GM21737 (cell line): ENCODE measurements around the gene MED27.

Experiments
- ATAC-seq: cut with Tn5 transposase; IDR thresholded peaks from one replicate; pipeline ENCODE4 v1.9.1; 2021; ENCODE audit warnings: mild to moderate bottlenecking, moderate library complexity; ENCODE audit not compliant: unreplicated experiment

MED27 gene, protein sequence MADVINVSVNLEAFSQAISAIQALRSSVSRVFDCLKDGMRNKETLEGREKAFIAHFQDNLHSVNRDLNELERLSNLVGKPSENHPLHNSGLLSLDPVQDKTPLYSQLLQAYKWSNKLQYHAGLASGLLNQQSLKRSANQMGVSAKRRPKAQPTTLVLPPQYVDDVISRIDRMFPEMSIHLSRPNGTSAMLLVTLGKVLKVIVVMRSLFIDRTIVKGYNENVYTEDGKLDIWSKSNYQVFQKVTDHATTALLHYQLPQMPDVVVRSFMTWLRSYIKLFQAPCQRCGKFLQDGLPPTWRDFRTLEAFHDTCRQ

DNA sequence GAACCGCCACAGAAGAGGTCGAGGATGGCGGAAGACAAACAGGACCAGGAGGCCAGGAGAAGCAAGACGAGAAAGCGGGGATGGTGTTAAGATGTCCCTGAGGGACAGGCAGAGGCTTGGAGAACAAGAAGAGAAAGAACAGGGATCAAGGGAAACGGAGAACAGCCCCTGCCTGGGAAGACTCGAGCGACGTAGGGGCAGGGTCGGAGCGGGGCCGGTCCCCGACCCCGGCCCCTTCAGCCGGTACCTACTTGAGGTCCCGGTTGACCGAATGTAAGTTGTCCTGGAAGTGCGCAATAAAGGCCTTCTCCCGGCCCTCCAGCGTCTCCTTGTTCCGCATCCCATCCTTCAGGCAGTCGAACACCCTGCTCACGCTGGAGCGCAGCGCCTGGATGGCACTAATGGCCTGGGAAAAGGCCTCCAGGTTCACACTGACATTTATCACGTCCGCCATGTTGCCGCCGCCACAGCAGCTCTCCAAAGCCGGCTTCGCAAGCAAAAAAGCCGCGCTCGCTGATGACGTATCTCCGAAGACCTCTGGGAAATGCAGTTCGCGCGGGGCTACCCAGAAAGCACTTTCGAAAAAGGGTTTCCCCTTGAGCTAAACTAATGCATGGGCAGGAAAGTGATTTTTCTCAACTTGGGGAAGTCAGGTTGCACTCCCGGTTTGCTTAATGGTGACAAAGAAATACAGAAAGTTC is at the start of gene MED27:
Gene MED27 (minus strand): TSS at position 477 of the 701 bp plus-strand sequence. CDS start 23 bp downstream, at position 454.
- peak; percentile 82 for ATAC-seq

DNA sequence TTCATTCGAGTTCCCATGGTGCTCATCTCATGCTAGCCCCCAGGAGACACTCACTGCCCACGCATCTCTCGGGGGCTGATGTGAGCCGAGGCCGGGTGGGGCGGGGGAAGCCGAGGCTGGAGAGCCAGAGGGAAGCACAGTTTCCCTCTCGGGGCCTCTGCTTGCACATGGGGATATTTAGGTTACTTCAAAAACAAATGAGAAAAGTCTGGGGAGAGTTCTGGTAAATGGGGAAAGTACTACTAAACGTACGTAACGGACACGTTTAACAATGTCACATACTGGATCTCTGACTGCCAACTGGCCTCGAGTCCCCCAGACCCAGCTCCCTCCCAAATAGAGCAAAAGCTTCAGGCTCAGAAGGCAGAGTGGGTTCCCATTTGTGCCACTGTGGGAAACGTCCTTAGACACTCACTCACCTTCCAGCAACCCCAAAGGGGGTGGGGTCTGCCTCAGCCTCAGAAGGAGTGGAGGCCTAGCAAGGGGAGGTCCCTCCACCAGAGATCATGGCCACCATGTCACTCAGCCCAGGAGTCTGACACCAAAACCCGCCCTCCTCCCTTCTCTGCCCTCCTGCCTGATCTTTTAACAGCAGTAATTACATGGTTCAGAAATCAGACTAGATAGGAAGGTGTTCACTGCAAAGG is 48.3 kb upstream of the MED27 start:
- ATAC-seq, result no peak

DNA sequence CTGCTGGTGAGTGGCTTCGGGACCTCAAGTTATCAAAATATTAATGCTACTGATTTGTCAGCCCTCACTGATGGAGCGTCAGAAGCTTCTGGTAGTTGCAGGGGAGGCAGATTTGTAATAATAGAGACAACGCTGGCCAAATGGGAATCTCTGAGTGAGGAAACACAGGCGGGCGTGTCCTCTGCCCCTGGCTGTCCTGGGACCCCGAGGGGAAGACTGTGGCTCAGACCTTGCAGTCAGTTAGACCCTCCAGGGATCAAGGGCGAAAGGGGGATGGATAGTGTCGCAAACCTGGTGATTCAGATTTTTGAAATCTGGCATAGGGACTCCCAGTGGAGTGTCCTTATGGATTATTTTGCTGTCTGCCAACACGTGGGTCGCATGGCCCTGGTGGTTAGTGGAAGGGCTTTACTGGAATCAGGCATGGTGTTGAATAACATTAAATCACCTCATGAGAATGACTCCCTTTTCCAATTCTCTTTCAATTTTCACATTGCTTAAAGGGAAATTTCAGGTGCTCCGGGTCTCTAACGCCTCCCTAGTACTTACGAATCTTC is 47.1 kb upstream of the MED27 start:
- ATAC-seq, result no peak

DNA sequence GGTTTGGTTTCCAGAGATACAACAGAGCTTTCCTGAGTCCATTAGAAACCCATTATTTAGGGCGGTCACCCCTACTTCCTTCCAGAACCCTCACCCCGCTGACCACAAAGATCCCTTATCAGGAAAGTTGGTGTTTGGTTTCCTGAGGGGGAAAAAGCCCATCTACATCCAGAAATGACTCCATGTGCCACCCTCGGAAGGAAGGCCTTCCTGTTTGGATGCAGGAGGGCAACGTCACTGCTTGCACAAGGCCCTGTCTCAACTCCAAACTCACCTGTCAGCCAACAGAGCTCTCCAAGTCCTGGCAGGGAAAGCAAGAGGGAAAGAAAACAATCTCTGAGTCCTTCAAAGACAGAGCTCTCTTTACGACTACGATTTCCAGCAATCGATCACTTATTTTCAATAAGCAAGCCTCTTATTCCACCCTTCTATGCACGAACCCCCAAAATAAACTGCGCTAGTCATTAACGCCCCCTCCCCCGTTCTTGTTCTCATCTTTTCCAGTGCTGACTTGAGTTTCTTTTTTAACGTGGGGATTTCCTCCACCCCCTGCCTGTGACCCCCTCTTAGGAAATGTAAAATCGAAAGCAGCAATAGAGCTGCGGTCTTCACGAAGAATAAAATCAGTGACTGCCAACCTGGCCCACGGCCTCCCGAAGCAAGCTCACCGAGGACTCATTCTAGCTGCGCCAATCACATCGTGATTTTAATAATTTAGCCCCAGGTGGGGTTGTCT is 46.4 kb upstream of the MED27 start:
- no peak for ATAC-seq

DNA sequence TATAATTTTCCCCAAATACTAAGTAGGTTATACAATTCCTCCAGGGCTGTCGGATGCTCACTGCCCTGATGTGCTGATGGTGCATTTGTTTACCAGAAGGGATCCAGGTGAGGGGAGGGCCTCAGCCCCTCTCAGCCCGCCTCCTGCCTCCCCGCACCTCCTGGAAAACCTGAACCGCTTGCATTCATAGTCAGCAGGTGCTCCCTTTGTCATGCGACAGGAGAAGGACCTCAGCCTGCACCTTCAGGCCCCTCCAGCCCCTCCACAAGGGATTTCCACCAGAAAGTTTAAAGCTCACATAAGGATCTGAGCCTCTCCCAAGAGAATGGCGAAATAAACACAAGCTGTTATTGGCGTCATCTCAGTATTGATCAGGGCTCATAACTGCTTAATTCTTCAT is 45.7 kb upstream of the MED27 start:
- ATAC-seq, result no peak

DNA sequence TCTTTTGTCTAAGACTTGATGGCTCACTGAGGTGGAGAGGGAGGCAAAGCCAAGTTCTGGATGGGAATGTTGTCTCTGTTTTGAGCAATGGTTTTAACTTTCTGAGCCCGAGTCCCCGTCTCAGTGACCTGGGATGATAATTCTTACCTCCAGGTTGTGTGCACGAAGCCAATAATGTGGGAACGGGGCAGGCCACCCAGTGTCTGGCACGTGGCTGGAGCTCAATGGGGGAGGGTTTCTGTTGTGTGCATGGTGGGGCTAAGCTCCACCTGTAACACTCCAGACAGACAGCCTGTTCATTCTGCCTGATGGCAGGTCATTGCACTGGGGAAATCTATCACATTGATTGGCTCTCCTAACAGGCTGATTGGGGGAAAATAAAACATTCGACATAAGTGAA is 45.1 kb upstream of the MED27 start:
- ATAC-seq, result no peak

DNA sequence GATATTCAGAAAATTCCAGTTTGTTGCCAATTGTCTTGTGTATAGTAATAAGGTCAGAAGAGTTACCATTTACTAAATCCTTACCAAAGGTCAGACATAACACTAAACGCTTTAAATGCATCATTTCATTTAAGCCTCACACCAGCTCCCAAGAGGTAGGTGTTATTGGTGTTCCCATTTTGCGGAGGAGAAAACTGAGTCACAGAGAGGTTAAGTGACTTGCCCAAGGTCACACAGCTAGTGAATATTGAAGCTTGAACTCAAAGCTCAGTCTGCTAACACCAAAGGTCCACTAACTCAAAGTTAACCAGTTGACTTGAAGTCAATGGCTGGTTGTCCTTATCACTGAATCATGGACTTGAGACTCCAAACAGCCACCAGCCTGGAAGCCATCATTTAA is 41.4 kb upstream of the MED27 start:
- no peak for ATAC-seq

DNA sequence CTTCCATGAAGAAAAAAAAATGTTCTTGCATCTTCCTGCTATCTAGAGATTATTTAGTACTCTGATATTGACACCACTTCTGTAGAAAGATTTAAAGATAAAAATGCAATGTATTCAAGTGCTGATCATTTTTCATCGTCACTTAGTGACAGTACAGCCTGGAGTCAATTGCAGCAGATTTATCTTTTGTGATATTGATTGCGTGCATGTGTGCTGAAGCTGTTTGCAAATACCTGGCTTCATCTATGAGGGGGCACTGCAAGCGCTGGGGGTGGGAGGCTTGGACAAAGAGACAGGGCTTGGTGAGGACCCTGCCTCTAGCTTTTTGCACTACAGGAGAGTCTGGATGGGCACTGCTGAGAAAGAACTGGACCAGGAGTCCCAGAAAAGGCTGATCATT is 38.0 kb upstream of the MED27 start:
- ATAC-seq, result no peak

DNA sequence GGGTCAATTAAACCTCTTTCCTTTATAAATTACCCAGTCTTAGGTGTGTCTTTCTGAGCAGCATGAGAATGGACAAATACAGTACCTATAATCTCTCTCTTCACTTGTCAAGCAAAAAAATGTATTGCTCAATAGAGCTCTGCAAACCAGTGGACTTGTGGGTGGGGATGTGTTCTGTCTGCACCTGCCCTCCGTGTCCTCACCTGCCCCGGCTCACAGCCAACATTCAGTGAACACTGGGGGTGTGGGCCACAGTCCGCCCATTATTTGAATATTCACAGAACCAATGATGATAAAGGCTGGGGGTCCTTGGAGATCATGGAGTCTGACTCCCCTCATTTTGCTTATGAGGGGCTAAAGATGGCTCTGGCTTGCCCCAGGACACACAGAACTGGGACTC is 36.9 kb upstream of the MED27 start:
- ATAC-seq, result no peak

DNA sequence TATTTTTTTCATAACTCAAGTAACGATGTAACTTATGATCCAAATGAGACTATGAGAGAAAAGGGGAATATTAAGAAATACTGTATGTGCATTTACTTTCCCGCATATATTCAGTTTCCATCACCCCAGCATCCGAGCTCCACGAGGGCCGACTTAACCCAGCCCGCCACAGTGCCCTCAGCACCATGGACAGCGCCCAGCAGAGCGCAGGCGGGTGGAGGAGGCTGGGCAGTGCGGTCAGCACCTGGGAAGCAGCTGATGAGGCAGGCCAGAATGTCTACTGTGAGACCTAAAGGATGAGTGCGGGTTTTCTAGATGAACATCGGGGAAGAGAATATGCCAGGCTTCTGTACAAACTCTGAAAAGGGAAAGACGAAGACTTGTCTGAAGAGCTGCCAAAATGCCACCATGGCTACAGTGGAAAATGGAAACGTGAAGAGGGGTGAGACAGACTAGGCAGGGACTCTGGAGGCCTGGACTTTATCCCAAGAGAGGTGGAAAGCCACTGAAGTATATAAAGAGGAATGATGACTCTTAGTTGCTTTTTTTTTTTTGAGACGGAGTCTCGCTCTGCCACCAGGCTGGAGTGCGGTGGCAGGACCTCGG is 34.5 kb upstream of the MED27 start:
- ATAC-seq, result no peak

DNA sequence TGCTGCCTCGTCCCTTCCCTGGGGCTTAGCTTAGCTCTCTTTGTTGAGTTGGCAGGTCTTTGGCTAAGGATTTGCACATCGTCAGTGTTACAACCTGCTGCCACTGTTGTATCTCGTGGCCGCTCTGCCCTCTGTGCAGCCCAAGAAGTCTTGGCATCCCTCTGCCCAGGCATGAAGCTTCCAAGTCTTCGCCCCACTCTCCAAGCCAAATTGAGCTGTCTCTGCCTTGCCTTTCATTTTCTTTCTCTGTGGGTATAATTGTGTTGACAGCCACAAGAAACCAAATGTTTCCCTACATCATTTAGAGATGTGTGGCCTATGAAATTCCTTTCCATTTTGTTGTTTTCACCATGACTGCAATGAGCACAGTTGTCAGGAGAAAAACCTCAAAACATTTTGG is 29.6 kb upstream of the MED27 start:
- ATAC-seq, result no peak

DNA sequence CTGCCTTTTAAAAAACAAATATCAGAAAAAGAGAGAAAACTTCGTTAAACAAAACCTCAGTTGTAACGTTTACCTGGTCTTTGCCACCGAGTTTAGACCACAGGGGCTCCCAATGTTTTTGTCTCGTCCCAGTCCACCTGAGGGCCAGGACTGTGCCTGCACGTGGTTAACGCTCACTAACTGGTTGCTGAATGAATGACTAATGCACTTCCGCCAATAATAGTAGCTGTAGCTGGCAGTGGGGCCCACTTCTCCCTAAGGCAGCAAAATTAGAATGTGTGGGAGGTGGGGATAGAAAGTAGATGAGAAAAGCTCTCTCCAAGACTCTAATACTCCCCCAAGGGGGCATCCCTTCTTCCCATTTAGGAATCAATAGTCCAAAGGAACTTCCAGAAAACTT is 29.1 kb upstream of the MED27 start:
- no peak for ATAC-seq

DNA sequence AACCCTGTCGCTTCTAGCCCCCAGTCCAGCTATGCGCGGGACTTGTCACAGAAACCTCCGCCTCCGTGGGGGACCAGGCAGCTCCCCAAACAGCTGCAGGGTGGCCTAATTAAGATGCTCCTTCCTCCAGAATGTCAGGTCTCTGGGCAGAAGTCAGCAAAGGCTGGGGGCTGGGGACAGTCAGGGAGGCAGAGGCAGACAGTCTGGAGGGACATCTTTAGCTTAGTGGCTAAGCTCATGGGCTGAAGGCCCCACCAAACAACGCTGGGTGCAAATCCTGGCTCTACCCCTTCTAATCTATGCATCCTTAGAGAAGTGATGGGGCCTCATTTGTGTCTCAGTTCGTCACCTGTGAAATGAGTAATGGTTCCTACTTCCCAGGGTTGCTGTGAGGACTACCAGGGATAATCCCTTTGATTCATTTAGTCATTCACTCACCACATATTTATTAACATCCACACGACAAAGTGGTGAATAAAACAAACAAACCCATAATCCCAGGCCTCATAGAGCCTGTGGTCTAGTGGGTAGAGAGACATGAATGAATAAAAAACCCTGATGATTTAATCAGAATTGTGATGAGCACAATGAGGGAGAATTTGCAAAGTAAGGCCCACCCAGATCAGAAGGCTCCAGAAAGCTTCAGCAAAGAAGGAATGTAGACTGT is 20.2 kb upstream of the MED27 start:
- ATAC-seq, result no peak

DNA sequence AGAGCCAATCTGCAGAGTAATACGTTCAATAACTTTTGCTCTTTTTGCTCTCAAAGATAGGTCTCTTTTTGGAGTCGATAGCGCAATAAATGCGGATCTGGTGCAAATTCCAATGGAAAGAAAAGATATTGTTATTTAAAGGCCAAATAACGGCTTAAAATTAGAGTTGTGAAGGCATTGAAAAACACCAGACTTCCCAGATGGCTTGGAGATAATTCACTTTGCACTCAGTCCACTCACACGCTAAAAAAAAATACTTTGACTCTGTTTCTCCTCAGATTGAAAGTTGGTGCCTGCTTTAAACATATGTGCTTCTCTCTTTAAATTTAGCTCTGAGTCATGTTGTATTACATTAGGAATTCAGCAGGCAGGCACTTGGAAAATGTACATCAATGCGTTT is 19.5 kb upstream of the MED27 start:
- ATAC-seq, result no peak

DNA sequence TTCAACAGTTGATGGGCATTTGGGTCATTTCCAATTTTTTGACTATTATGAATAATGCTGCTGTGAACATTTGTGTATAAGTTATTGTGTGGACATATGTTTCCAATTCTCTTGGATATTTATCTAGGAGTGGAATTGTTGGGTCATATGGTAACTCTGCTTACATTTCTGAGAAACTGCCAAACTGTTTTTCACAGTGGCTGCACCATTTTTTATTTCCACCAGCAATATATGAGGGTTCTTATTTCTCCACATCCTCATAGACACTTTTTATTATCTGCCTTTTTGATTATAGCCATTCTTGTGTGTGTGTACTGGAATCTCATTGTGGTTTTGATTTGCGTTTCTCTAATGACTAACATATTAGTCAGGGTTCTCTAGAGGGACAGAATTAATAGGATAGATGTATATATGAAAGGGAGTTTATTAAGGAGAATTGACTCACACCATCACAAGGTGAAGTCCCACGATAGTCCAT is 14.7 kb upstream of the MED27 start:
- ATAC-seq, result no peak

DNA sequence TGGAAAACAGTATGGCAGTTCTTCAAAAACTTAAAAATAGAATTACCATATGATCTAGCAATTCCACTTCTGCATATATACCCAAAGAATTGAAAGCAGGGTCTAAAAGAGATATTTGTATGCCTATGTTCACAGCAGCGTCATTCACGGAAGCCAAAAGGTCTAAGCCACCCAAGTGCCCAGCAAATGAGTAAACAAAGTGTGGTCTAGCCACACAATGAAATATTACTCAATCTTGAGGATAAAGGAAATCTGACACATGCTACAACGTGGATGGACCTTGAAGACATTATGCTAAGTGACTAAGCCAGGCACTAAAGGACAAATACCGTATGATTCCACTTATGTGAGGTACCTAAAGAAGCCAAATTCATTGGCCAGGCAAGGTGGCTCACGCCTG is 11.1 kb upstream of the MED27 start:
- ATAC-seq, result no peak

DNA sequence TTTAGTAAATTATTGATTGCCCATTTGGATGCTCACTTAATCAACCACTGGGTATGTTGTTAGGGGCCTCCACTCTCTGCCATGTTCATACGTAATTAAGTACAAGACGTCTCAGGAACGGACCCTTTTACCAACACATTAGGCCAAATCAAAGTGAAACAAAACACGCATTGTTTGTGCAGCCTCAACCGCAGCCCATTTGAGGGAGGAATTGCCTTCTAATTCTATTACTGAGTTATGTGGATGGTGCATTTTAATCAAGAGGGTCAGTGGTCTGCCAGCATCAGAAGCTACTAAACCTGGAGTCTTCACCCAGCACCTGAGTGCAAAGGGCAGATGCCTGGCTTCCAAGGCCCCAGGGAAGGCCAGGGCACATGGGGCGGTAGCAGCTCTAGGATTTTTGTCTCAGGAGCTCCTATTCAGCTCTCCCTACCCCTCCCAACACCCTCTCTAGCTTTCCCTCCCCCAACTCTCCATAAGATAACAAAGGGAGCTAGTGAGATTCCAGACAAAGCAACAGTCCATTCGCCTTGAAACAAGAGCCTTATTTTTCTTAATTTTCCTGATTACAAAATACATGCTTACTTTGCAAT is 7.9 kb upstream of the MED27 start:
- no peak for ATAC-seq

DNA sequence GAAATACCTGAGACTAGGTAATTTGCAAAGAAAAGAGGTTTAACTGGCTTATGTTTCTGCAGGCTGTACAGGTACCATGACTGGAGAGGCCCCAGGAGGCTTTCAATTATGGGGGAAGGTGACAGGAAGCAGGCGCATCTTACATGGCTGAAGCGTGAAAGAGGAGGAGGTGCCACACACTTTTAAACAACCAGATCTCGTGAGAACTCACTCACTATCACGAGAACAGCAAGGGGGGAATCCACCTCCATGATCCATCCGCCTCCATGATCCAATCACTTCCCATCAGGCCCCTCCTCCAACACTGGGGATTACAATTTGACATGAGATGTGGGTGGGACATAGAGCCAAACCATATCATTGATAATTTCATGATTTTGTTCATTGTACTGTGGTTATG is 2.5 kb upstream of the MED27 start:
- ATAC-seq, result no peak

DNA sequence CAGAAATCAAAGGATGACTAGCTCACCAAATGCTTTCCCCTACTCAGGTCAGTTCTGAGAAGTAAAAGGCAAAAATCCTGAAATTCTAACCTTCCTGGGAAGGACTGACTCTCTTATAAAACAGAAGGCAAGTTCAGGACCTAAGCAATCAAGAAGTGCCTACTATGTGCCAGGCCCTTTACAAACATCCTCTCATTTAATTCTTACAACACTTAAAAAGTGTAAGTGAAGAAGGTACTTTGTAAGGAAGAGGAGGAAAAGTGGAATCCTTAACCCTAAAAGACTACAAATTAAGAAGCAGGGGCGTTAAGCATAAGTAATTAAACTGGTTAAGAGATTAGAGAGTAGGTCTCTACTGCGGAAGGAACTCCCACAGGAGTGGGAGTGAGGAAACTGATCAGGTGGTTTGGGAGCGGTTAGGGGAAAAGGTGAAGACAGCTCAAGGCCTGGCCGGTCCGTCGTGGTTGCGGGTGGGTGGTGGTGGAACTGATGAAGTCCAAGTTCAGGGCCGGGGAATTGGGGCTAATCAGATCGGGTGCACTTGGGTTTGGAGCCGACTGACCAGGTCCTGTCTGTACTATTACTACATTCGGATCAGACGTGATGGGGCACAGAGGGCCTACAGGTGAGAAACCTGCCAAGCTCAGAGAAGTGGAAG is 839 bp downstream of the MED27 start:
- ATAC-seq, result no peak
